ENCODE measurements around the gene AATK. TPM values are rescaled to one million over a fixed set of nuclear protein-coding genes. Genes with fewer than 3 reads are reported as not detected.

Gene AATK
- total and polyA plus RNA-seq, 2 donors (not counting 3 experiments of a cell fraction or from before 2014, with no cell fraction given): 0.69 to 1.00 TPM

- no peaks in the 10 kb centered on the region for H3K9me1 ChIP-seq (replicated peaks; ENCODE audit: control insufficient read depth, extremely low read depth, insufficient read depth, low read length)
- no TSS peak for BruUV-seq (replicated peaks)
- H3K9ac ChIP-seq (replicated peaks; ENCODE audit: extremely low read depth, insufficient read depth, low read length): no peak overlapping the region
- TF ChIP-seq MAX (IDR thresholded peaks at IDR 0.05; ENCODE audit: insufficient read depth, insufficient read length) (no peak), FOS (IDR thresholded peaks at IDR 0.05; ENCODE audit: borderline replicate concordance, insufficient read depth, low read length) (no peak), POLR2A (IDR thresholded peaks at IDR 0.05; ENCODE audit: low read depth, low read length) (no peak), POLR2AphosphoS5 (IDR thresholded peaks at IDR 0.05; ENCODE audit: insufficient read depth, low read depth, low read length) (no peak), MYC (IDR thresholded peaks at IDR 0.05; ENCODE audit: low read depth, low read length) (no peak), CTCF (IDR thresholded peaks at IDR 0.05; ENCODE audit: extremely low read depth in 1 of 2, insufficient read depth in 1 of 2, low read depth in 1 of 2, low read length in 2 of 2) (peak in 1 of 2 donors; percentile 2), JUN (IDR thresholded peaks at IDR 0.05; ENCODE audit: borderline replicate concordance, insufficient read depth, insufficient read length, low read depth) (no peak), GATA2 (IDR thresholded peaks at IDR 0.05; ENCODE audit: insufficient read depth, insufficient read length, low read depth, low read length) (no peak), EZH2 (IDR thresholded peaks at IDR 0.05; ENCODE audit: borderline replicate concordance, low read depth, low read length, severe bottlenecking) (peak; percentile 61)
- no peaks in the 10 kb centered on the region for H3K79me2 ChIP-seq (ENCODE audit: control insufficient read depth, insufficient read depth, low read length)
- no peak overlapping the region for H3K4me3 ChIP-seq (replicated peaks in 1 of 3; ENCODE audit: insufficient read depth in 1 of 3, low read depth in 1 of 3, low read length in 3 of 3)
- no peak overlapping the region for H3K27ac ChIP-seq (ENCODE audit: insufficient read depth, low read depth, low read length)
- H2AFZ ChIP-seq (ENCODE audit: low read depth, low read length): no peak overlapping the region
- H3K27me3 ChIP-seq (ENCODE audit: control insufficient read depth in 2 of 2, insufficient read depth in 2 of 2, low read length in 2 of 2): peaks cover 9 to 15% of the 10 kb centered on the region in 2 experiments
- no peak for FAIRE-seq
- H4K20me1 ChIP-seq (replicated peaks; ENCODE audit: control insufficient read depth, extremely low read depth, insufficient read depth, low read length): no peaks in the 10 kb centered on the region
- ChIA-PET CTCF (interaction anchor here (1.7 kb wide), 1 partner anchor 79 kb away, joined by 4 read pairs; no protein-coding TSS in a partner anchor), POLR2A (no interaction called here)
- intact Hi-C loops (cut with micrococcal nuclease): no loop called here
- no peaks in the 10 kb centered on the region for H3K9me3 ChIP-seq (replicated peaks; ENCODE audit: control insufficient read depth, insufficient read depth, low read length)
- H3K4me1 ChIP-seq (ENCODE audit: control insufficient read depth, extremely low read depth, insufficient read depth, low read length): peaks cover 7% of the 10 kb centered on the region
- H3K36me3 ChIP-seq (ENCODE audit: control insufficient read depth in 2 of 2, extremely low read depth in 1 of 2, insufficient read depth in 2 of 2, low read length in 2 of 2): no peaks in the 10 kb centered on the region
- no peak overlapping the region for H3K4me2 ChIP-seq (ENCODE audit: insufficient read depth, low read length)
- DNase-seq (ENCODE audit: low read depth, low spot score): no peak
- dilution Hi-C loops (cut with MboI; ENCODE audit: extremely low pct_ligation_motif_present, low sequenced_read_pairs): no loop called here
Observed at GRCh38 chr17:81121841-81122733, 43.9 kb downstream of the AATK start.

Measured in endothelial cell of umbilical vein (primary cell).